ENCODE results near the gene TSC22D3. TPM values are rescaled to one million over a fixed set of nuclear protein-coding genes. Genes with fewer than 3 reads are reported as not detected.

The TSC22D3 gene
- total RNA-seq, 2 donors from 2014 or later, result 9.9 to 10.5 TPM

- H3K4me3 Mint-ChIP-seq, result no peak overlapping the region
Measured at GRCh38 chrX:107728371-107729099, 47.1 kb downstream of the TSC22D3 start.

GRCh38 chrX:107726816-107727534 lies 48.6 kb downstream of the TSC22D3 start:
- Mint-ChIP-seq H3K4me3 (no peak overlapping the region), H3K9me3 (peaks cover 5% of the 10 kb centered on the region), H3K27me3 (ENCODE audit: insufficient read depth) (peaks cover 36% of the 10 kb centered on the region), H3K27ac (no peak overlapping the region), H3K36me3 (ENCODE audit: low read depth) (no peaks in the 10 kb centered on the region), H3K4me1 (peaks cover 34% of the 10 kb centered on the region)
- Histone ChIP-seq H3K9ac (ENCODE audit: extremely low read depth, low read length, poor library complexity, severe bottlenecking) (no peak overlapping the region), H3K9me3 (ENCODE audit: control insufficient read depth, low read length) (no peaks in the 10 kb centered on the region), H3K27me3 (ENCODE audit: control insufficient read depth, insufficient read depth, low read length, poor library complexity, severe bottlenecking) (no peaks in the 10 kb centered on the region), H3K4me1 (ENCODE audit: control insufficient read depth, insufficient read depth, low read length) (no peaks in the 10 kb centered on the region), H3K36me3 (ENCODE audit: control insufficient read depth, insufficient read depth, low read length) (no peaks in the 10 kb centered on the region), H3K27ac (ENCODE audit: low read depth, low read length) (no peak overlapping the region), H3K4me3 (ENCODE audit: low read length) (no peak overlapping the region)
- DNase-seq, result no peak
- 80 to 90% methylated on average over 1 to 9 of the region's 9 CpGs for WGBS, 2 experiments (ENCODE audit: insufficient coverage in 1 of 2, insufficient read length in 1 of 2)
- TF ChIP-seq CTCF (conservative IDR thresholded peaks at IDR 0.05), result no peak

More at GRCh38 chrX:107728371-107729099, 47.1 kb downstream of the TSC22D3 start:
- no peak for DNase-seq
- Histone ChIP-seq H3K27me3 (ENCODE audit: control insufficient read depth, insufficient read depth, low read length, poor library complexity, severe bottlenecking) (no peaks in the 10 kb centered on the region), H3K4me1 (ENCODE audit: control insufficient read depth, insufficient read depth, low read length) (no peaks in the 10 kb centered on the region), H3K9ac (ENCODE audit: extremely low read depth, low read length, poor library complexity, severe bottlenecking) (no peak overlapping the region), H3K9me3 (ENCODE audit: control insufficient read depth, low read length) (no peaks in the 10 kb centered on the region), H3K27ac (ENCODE audit: low read depth, low read length) (no peak overlapping the region), H3K4me3 (ENCODE audit: low read length) (no peak overlapping the region), H3K36me3 (ENCODE audit: control insufficient read depth, insufficient read depth, low read length) (no peaks in the 10 kb centered on the region)
- H3K27ac Mint-ChIP-seq, result no peak overlapping the region
- peaks cover 38% of the 10 kb centered on the region for H3K4me1 Mint-ChIP-seq
- 91 to 100% methylated on average over 1 to 3 of the region's 4 CpGs for WGBS, 2 experiments (ENCODE audit: insufficient coverage in 1 of 2, insufficient read length in 1 of 2)
- H3K27me3 Mint-ChIP-seq (ENCODE audit: insufficient read depth), result peaks cover 38% of the 10 kb centered on the region
- TF ChIP-seq CTCF (conservative IDR thresholded peaks at IDR 0.05), result no peak
- peaks cover 7% of the 10 kb centered on the region for H3K9me3 Mint-ChIP-seq
- no peaks in the 10 kb centered on the region for H3K36me3 Mint-ChIP-seq (ENCODE audit: low read depth)

- DNase-seq, result no peak
- Histone ChIP-seq H3K9me3 (ENCODE audit: control insufficient read depth, low read length) (no peaks in the 10 kb centered on the region), H3K27me3 (ENCODE audit: control insufficient read depth, insufficient read depth, low read length, poor library complexity, severe bottlenecking) (no peaks in the 10 kb centered on the region), H3K36me3 (ENCODE audit: control insufficient read depth, insufficient read depth, low read length) (no peaks in the 10 kb centered on the region), H3K4me1 (ENCODE audit: control insufficient read depth, insufficient read depth, low read length) (no peaks in the 10 kb centered on the region), H3K27ac (ENCODE audit: low read depth, low read length) (no peak overlapping the region), H3K4me3 (ENCODE audit: low read length) (no peak overlapping the region), H3K9ac (ENCODE audit: extremely low read depth, low read length, poor library complexity, severe bottlenecking) (no peak overlapping the region)
- H3K27me3 Mint-ChIP-seq (ENCODE audit: insufficient read depth), result peaks cover 43% of the 10 kb centered on the region
- no peaks in the 10 kb centered on the region for H3K36me3 Mint-ChIP-seq (ENCODE audit: low read depth)
- TF ChIP-seq CTCF (conservative IDR thresholded peaks at IDR 0.05), result no peak
- no peak overlapping the region for H3K27ac Mint-ChIP-seq
- H3K4me1 Mint-ChIP-seq, result peaks cover 29% of the 10 kb centered on the region
- no peak overlapping the region for H3K4me3 Mint-ChIP-seq
- WGBS, 2 experiments (ENCODE audit: insufficient coverage in 1 of 2, insufficient read length in 1 of 2), result 69 to 84% methylated on average over 4 to 8 of the region's 9 CpGs
- H3K9me3 Mint-ChIP-seq, result peaks cover 3% of the 10 kb centered on the region
Measured at GRCh38 chrX:107725761-107726555, 49.6 kb downstream of the TSC22D3 start.

All from endodermal cell (in vitro differentiated cells).